Measurements from ENCODE around the gene IPO13. TPM values are rescaled to one million over a fixed set of nuclear protein-coding genes. Genes with fewer than 3 reads are reported as not detected.
A peak's percentile ranks its signal among the peaks of the same experiment; 100 is the strongest.

The IPO13 gene
- polyA plus RNA-seq, 3 donors: 10.1 to 20.4 (median 10.6) TPM

DNA sequence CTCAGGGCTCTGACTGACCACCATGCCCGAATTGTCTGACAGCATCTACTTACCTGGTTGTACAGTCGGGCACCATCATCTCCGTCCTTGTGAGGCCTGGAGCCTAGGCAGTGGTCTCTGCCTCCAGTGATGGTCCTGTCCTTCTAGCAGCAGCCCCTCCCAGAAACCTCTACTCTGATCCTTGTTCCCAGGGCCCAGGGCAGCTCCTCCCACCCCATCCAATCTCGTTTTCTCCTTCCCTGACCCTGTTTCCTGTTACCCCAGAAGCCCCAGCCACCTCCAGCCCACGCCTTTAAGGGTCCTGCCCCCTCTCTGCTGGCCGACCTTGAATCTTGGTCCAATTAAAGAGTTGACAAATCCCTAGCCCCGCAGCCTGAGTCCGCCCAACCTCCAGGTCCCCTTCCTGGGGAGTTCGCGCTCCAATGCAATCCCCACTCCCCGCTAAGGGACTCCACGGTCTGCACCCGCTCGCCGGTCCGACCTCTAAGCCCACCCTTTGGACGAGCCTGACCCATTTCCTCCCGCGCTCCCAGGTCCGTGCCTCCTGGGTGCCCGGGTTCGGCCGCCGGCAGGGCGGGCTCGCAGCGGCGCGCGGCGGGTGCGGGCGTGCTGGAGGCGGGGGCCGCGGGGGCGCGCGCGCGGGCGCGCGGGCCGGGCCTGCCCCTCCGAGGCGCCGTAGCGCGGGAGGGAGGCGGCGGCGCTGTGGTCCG lies 32.0 kb downstream of the IPO13 start, which contains the start of gene B4GALT2:
Gene B4GALT2 (plus strand): TSS at position 660 of the 710 bp plus-strand sequence. CDS start 1,951 bp downstream, outside the sequence.
- peaks cover 69% of the 10 kb centered on the region for H3K4me1 Mint-ChIP-seq
- peaks cover 35% of the 10 kb centered on the region for H3K79me2 ChIP-seq (ENCODE audit: insufficient read depth, low read length)
- 8% methylated on average over 40 of the region's 54 CpGs for WGBS (ENCODE audit: insufficient coverage)

GRCh38 chr1:43979261-43979527 lies 32.4 kb downstream of the IPO13 start:
- Histone ChIP-seq H3K79me2 (ENCODE audit: insufficient read depth, low read length) (peaks cover 35% of the 10 kb centered on the region), H3K9me3 (replicated peaks in 1 of 2; ENCODE audit: control insufficient read depth in 1 of 2, insufficient read depth in 1 of 2, low read length in 2 of 2) (no peaks in the 10 kb centered on the region), H2AFZ (ENCODE audit: insufficient read depth, low read depth, low read length, poor library complexity, severe bottlenecking) (peak overlapping the region; percentile 14), H3K9ac (ENCODE audit: insufficient read depth, low read length, poor library complexity, severe bottlenecking) (peak overlapping the region; percentile 27), H3K36me3 (replicated peaks in 1 of 2; ENCODE audit: control insufficient read depth in 1 of 2, insufficient read depth in 2 of 2, low read length in 2 of 2) (peaks cover 19 to 25% of the 10 kb centered on the region in 2 donors), H3K4me3 (replicated peaks in 1 of 3; ENCODE audit: low read depth in 2 of 3, low read length in 3 of 3) (peak overlapping the region in 2 of 3 experiments; percentile 9 to 68), H3K27me3 (ENCODE audit: control insufficient read depth in 2 of 2, insufficient read depth in 2 of 2, low read length in 2 of 2) (no peaks in the 10 kb centered on the region), H3K27ac (ENCODE audit: low read depth in 1 of 2, low read length in 2 of 2) (no peak overlapping the region), H3K4me1 (ENCODE audit: control insufficient read depth in 1 of 2, insufficient read depth in 2 of 2, low read length in 2 of 2) (peaks cover 52 to 68% of the 10 kb centered on the region in 2 donors), H4K20me1 (ENCODE audit: insufficient read depth, low read length) (peaks cover 45% of the 10 kb centered on the region), H3K4me2 (replicated peaks; ENCODE audit: extremely low read depth, low read length, poor library complexity, severe bottlenecking) (peak overlapping the region; percentile 79)
- intact Hi-C loops (cut with micrococcal nuclease): loop anchor here in 1 of 2 donors (10.0 kb wide), 2 partner anchors 324 to 376 kb away; partner anchors contain the start of genes ERI3 and KDM4A
- H3K4me1 Mint-ChIP-seq: peaks cover 65% of the 10 kb centered on the region
- 0% methylated on average over 43 of the region's 45 CpGs for WGBS (ENCODE audit: insufficient coverage)
- H3K9me3 Mint-ChIP-seq: peaks cover 0 to 2% (median 0%) of the 10 kb centered on the region in 7 donors
- DNase-seq: no peak
- no peak overlapping the region for H3K4me3 Mint-ChIP-seq
- H3K27me3 Mint-ChIP-seq (ENCODE audit: low read depth in 3 of 3): peaks cover 4 to 6% (median 5%) of the 10 kb centered on the region in 3 donors
- H3K36me3 Mint-ChIP-seq: peaks cover 30 to 31% of the 10 kb centered on the region in 2 donors
- no peak overlapping the region for H3K27ac Mint-ChIP-seq
- no peak for TF ChIP-seq CTCF (IDR thresholded peaks at IDR 0.05)

More for the DNA sequence above, 32.0 kb downstream of the IPO13 start, which contains the start of gene B4GALT2:
- Mint-ChIP-seq H3K36me3 (peaks cover 29 to 31% of the 10 kb centered on the region in 2 donors), H3K27me3 (ENCODE audit: low read depth in 3 of 3) (peaks cover 4 to 8% (median 6%) of the 10 kb centered on the region in 3 donors), H3K4me3 (peak within 1 kb of the TSS; percentile 84 to 89), H3K9me3 (peaks cover 0 to 2% (median 0%) of the 10 kb centered on the region in 7 donors), H3K27ac (peak within 1 kb of the TSS; percentile 37 to 75 (median 66))
- Histone ChIP-seq H3K27me3 (ENCODE audit: control insufficient read depth in 2 of 2, insufficient read depth in 2 of 2, low read length in 2 of 2) (no peaks in the 10 kb centered on the region), H3K4me2 (replicated peaks; ENCODE audit: extremely low read depth, low read length, poor library complexity, severe bottlenecking) (peak within 1 kb of the TSS; percentile 91), H4K20me1 (ENCODE audit: insufficient read depth, low read length) (peaks cover 45% of the 10 kb centered on the region), H3K36me3 (replicated peaks in 1 of 2; ENCODE audit: control insufficient read depth in 1 of 2, insufficient read depth in 2 of 2, low read length in 2 of 2) (peaks cover 19 to 25% of the 10 kb centered on the region in 2 donors), H2AFZ (ENCODE audit: insufficient read depth, low read depth, low read length, poor library complexity, severe bottlenecking) (peak within 1 kb of the TSS; percentile 14), H3K9ac (ENCODE audit: insufficient read depth, low read length, poor library complexity, severe bottlenecking) (peak within 1 kb of the TSS; percentile 34), H3K4me3 (replicated peaks in 1 of 3; ENCODE audit: low read depth in 2 of 3, low read length in 3 of 3) (peak within 1 kb of the TSS; percentile 29 to 98 (median 42)), H3K4me1 (ENCODE audit: control insufficient read depth in 1 of 2, insufficient read depth in 2 of 2, low read length in 2 of 2) (peaks cover 55 to 73% of the 10 kb centered on the region in 2 donors), H3K27ac (ENCODE audit: low read depth in 1 of 2, low read length in 2 of 2) (peak within 1 kb of the TSS in 1 of 2 donors; percentile 6), H3K9me3 (replicated peaks in 1 of 2; ENCODE audit: control insufficient read depth in 1 of 2, insufficient read depth in 1 of 2, low read length in 2 of 2) (no peaks in the 10 kb centered on the region)
- intact Hi-C loops (cut with micrococcal nuclease): loop anchor here in 1 of 2 donors (10.0 kb wide), 2 partner anchors 324 to 376 kb away; partner anchors contain the start of genes ERI3 and KDM4A
- TF ChIP-seq CTCF (IDR thresholded peaks at IDR 0.05): no peak
- DNase-seq: no peak

All from CD14-positive monocyte (primary cell).